GM12878 (cell line): ENCODE data around the gene SLC35E3. TPM values are rescaled to one million over a fixed set of nuclear protein-coding genes. Genes with fewer than 3 reads are reported as not detected.

Experiments
- ATAC-seq: fragments of 200-7000 bp; cut with Tn5 transposase; 3 replicates; pipeline ENCODE4 v1.9.1; 2020; ENCODE audit warnings: mild to moderate bottlenecking, moderate library complexity
- BruUV-seq: library from RNA; stranded (reverse); fragments of 400-500 nt; replicated peaks from 2 replicates; lab custom pipeline; 2021; lab: Mats Ljungman, UMichigan
- CTCF ChIA-PET: fragments of 300-600 bp; sonication (Branson Sonifier 250); formaldehyde crosslinking; extraction: SDS; loops from one replicate; lab custom pipeline; 2021; ENCODE audit warnings: inconsistent platforms; lab: Yijun Ruan, JAX
- POLR2A ChIA-PET: fragments of 350-600 bp; formaldehyde crosslinking; extraction: SDS; loops from one replicate; lab custom pipeline; 2021; ENCODE audit warnings: inconsistent platforms; lab: Charles Lee
- RAD21 ChIA-PET: fragments of 300-600 bp; sonication (Branson Sonifier 250); formaldehyde crosslinking; loops from one replicate; lab custom pipeline; 2023; ENCODE audit warnings: antibody characterized with exemption; ENCODE audit not compliant: unreplicated experiment; lab: Charles Lee
- SMC1A ChIA-PET: fragments of 300-600 bp; sonication (Branson Sonifier 250); formaldehyde crosslinking; loops from one replicate; lab custom pipeline; 2023; ENCODE audit not compliant: unreplicated experiment, uncharacterized antibody; lab: Charles Lee
- DNase-seq: peaks from one replicate; pipeline ENCODE4 v3.0.0-alpha.2; 2011; ENCODE audit warnings: low read depth, low spot score
- FAIRE-seq: peaks from 3 replicates; lab custom pipeline; 2011; peaks lifted over from hg19 to GRCh38; lab: Jason Lieb, UNC
- H2AFZ ChIP-seq: 2 replicates; pipeline ENCODE4 v1.6.0; 2011; ENCODE audit warnings: low read depth, low read length, control low read depth; ENCODE audit not compliant: control insufficient read depth
- H3K27ac ChIP-seq: 2 replicates; pipeline ENCODE4 v1.5.1; 2011; ENCODE audit warnings: control low read depth; ENCODE audit not compliant: control insufficient read depth, insufficient read depth
- H3K27me3 ChIP-seq, 2 experiments: replicated peaks in 1 of 2; 2 replicates each; pipeline versions ENCODE4 v1.6.0 to v1.6.1; 2011; ENCODE audit warnings: low read length in 1 of 2; ENCODE audit not compliant: control insufficient read depth in 2 of 2, insufficient read depth in 2 of 2
- H3K36me3 ChIP-seq, 2 experiments: 2 replicates each; pipeline ENCODE4 v1.5.1; 2011; ENCODE audit warnings: low read length in 1 of 2; ENCODE audit not compliant: control insufficient read depth in 2 of 2, insufficient read depth in 2 of 2
- H3K4me1 ChIP-seq: 2 replicates; pipeline ENCODE4 v1.6.1; 2011; ENCODE audit warnings: mild to moderate bottlenecking, low read length, moderate library complexity, mixed read lengths; ENCODE audit not compliant: control insufficient read depth, insufficient read depth
- H3K4me2 ChIP-seq: 2 replicates; pipeline ENCODE4 v1.6.0; 2011; ENCODE audit warnings: control low read depth; ENCODE audit not compliant: control insufficient read depth, insufficient read depth
- H3K4me3 ChIP-seq: fragments of 200-600 bp; sonication (generic); 2 replicates; pipeline ENCODE4 v1.5.1; 2016
- H3K79me2 ChIP-seq: 2 replicates; pipeline ENCODE4 v1.6.0; 2011; ENCODE audit warnings: low read length; ENCODE audit not compliant: control insufficient read depth, insufficient read depth
- H3K9ac ChIP-seq: 2 replicates; pipeline ENCODE4 v1.8.0; 2011; ENCODE audit warnings: low read length, control low read depth, mixed read lengths; ENCODE audit not compliant: control insufficient read depth, insufficient read depth
- H3K9me3 ChIP-seq: replicated peaks from 3 replicates; pipeline ENCODE4 v1.5.1; 2011; ENCODE audit warnings: mild to moderate bottlenecking, low read length; ENCODE audit not compliant: control insufficient read depth, insufficient read depth
- H4K20me1 ChIP-seq: 2 replicates; pipeline ENCODE4 v1.6.0; 2011; ENCODE audit not compliant: control insufficient read depth, insufficient read depth
- BHLHE40 ChIP-seq, 2 experiments: fragments of 450-650 bp in 1 of 2; IDR thresholded peaks; 2 replicates each; pipeline ENCODE4 v1.6.1; 2011 to 2017; ENCODE audit warnings: low read depth in 2 of 2, borderline replicate concordance in 1 of 2, improper control_type of control experiment in 1 of 2, low read length in 1 of 2, mild to moderate bottlenecking in 1 of 2
- BMI1 ChIP-seq: fragments of 450-650 bp; IDR thresholded peaks from 2 replicates; pipeline ENCODE4 v1.6.1; 2016; ENCODE audit warnings: mild to moderate bottlenecking, moderate library complexity, borderline replicate concordance
- CHD2 ChIP-seq: IDR thresholded peaks from 2 replicates; pipeline ENCODE4 v1.6.1; 2011; ENCODE audit warnings: low read depth, low read length, improper control_type of control experiment, borderline replicate concordance
- CREM ChIP-seq: IDR thresholded peaks from 2 replicates; pipeline ENCODE4 v1.6.1; 2014; ENCODE audit warnings: antibody characterized with exemption, low read depth
- EP300 ChIP-seq, 2 experiments: fragments of 150-350 bp in 1 of 2; IDR thresholded peaks; 2 replicates each; pipeline ENCODE4 v1.6.1; 2011 to 2012; ENCODE audit warnings: low read depth in 2 of 2, low read length in 2 of 2, borderline replicate concordance in 1 of 2, improper control_type of control experiment in 1 of 2, inconsistent platforms in 1 of 2; ENCODE audit not compliant: control insufficient read depth in 1 of 2
- ETV6 ChIP-seq, 2 experiments: fragments of 450-650 bp in 1 of 2; IDR thresholded peaks in 1 of 2; conservative IDR thresholded peaks in 1 of 2; 2 replicates each; pipeline ENCODE4 v1.6.1; 2014; ENCODE audit warnings: antibody characterized with exemption in 1 of 2, borderline replicate concordance in 1 of 2, low read depth in 1 of 2, mild to moderate bottlenecking in 1 of 2, moderate library complexity in 1 of 2
- FOS ChIP-seq: IDR thresholded peaks from 3 replicates; pipeline ENCODE4 v1.6.1; 2011; ENCODE audit warnings: borderline replicate concordance; ENCODE audit not compliant: insufficient read length; ENCODE audit errors: extremely low read depth
- MEF2B ChIP-seq: fragments of 450-650 bp; IDR thresholded peaks from 2 replicates; pipeline ENCODE4 v1.6.1; 2018; ENCODE audit warnings: mild to moderate bottlenecking, moderate library complexity; ENCODE audit not compliant: partially characterized antibody, poor library complexity, severe bottlenecking
- NRF1 ChIP-seq: conservative IDR thresholded peaks from 2 replicates; pipeline ENCODE4 v1.6.1; 2011; ENCODE audit warnings: mild to moderate bottlenecking, low read depth, low read length, improper control_type of control experiment
- TARDBP ChIP-seq: IDR thresholded peaks from 2 replicates; pipeline ENCODE4 v1.6.1; 2016; ENCODE audit warnings: borderline replicate concordance
- ZNF207 ChIP-seq: fragments of 450-650 bp; IDR thresholded peaks from 2 replicates; pipeline ENCODE4 v1.6.1; 2014; ENCODE audit warnings: antibody characterized with exemption, mild to moderate bottlenecking, borderline replicate concordance
- WGBS: methylation state at CpG from one replicate; pipeline ENCODE4 v1.1.6; 2016; ENCODE audit warnings: low lambda C conversion rate; ENCODE audit not compliant: insufficient replicate concordance, insufficient coverage; ENCODE audit errors: missing lambda C conversion rate; 5-methylcytosine and 5-hydroxymethylcytosine counted together
- in situ Hi-C: fragments of 300-500 bp; cut with MboI; formaldehyde crosslinking; loops from 9 replicates; pipeline ENCODE4 v1.14.3; 2018; ENCODE audit warnings: mixed read lengths
- intact Hi-C: fragments of 100-400 bp; cut with micrococcal nuclease; formaldehyde crosslinking; loops from one replicate; pipeline ENCODE4 v1.14.2; 2022; ENCODE audit not compliant: unreplicated experiment
- polyA plus RNA-seq, 11 experiments: library from polyadenylated mRNA; depleted of rRNA in 4 of 11; unstranded in 6 of 11; stranded (reverse) in 5 of 11; fragments of >200 nt; fragmentation: Nextera tagmentation in 4 of 11; fragmentation: Illumina TruSeq in 1 of 11; extraction: Ambion mirVana in 4 of 11; extraction: Trizol in 1 of 11; gene quantifications; 1 replicate in 1 of 11; 2 replicates in 10 of 11; pipeline versions ENCODE4 v1.2.1 to v1.2.3, GENCODE V29; 2011 to 2016; ENCODE audit warnings: inconsistent platforms in 2 of 11, missing spikeins in 2 of 11, low read depth in 1 of 11
- total RNA-seq, 4 experiments: library from RNA; depleted of rRNA in 3 of 4; stranded (reverse); fragments of >200 nt in 3 of 4; fragmentation: Illumina TruSeq in 1 of 4; extraction: Trizol in 1 of 4; gene quantifications; 2 replicates each; pipeline versions ENCODE4 v1.2.1 to v1.2.3, GENCODE V29; 2013 to 2021
- TF ChIP-seq, protein P1 (sequence below): fragments of 150-350 bp; IDR thresholded peaks from 2 replicates; pipeline ENCODE4 v1.6.1; 2016; ENCODE audit warnings: low read depth, low read length
- TF ChIP-seq, protein P2 (sequence below): fragments of 450-650 bp; formaldehyde crosslinking; IDR thresholded peaks from 2 replicates; pipeline ENCODE4 v1.4.0; 2022; ENCODE audit warnings: mild to moderate bottlenecking, moderate library complexity

The SLC35E3 gene
- total and polyA plus RNA-seq, 10 of the 15 experiments (the other 5 are each of a cell fraction or from before 2014, with no cell fraction given) = 3.6 to 19.8 (median 6.1) TPM

DNA sequence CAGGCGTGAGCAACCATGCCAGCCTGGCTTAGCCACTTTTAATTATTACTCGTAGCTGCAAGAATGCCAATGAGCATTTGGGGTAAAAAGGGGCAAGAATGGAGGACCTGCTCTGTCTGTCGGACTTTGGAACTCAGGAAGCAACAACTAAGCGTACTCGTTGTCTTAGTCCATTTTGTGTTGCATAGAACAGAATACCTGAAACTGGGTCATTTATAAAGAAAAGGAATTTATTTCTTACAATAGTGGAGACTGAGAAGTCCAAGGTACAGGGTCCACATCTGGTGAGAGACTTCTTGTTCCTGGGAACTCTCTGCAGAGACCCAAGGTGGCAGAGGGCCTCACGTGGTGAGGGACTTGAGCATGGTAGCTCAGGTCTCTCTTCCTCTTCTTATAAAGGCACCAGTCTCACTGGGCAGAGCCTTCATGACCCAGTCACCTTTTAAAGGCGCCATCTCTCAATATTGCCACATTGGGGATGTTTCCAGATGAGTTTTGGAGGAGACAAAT lies 29.2 kb downstream of the SLC35E3 start:
- H3K4me2 ChIP-seq = no peak overlapping the region
- ATAC-seq = no peak
- CTCF ChIA-PET = interaction anchor here (0.6 kb wide), 1 partner anchor 294 kb away, joined by 3 read pairs; no protein-coding TSS in a partner anchor

More for the DNA sequence above, 29.2 kb downstream of the SLC35E3 start:
- no peaks in the 10 kb centered on the region for H3K27me3 ChIP-seq
- in situ Hi-C loops (no loop called here), intact Hi-C loops (no loop called here)
- H3K79me2 ChIP-seq = no peaks in the 10 kb centered on the region
- TF ChIP-seq, protein P1, sequence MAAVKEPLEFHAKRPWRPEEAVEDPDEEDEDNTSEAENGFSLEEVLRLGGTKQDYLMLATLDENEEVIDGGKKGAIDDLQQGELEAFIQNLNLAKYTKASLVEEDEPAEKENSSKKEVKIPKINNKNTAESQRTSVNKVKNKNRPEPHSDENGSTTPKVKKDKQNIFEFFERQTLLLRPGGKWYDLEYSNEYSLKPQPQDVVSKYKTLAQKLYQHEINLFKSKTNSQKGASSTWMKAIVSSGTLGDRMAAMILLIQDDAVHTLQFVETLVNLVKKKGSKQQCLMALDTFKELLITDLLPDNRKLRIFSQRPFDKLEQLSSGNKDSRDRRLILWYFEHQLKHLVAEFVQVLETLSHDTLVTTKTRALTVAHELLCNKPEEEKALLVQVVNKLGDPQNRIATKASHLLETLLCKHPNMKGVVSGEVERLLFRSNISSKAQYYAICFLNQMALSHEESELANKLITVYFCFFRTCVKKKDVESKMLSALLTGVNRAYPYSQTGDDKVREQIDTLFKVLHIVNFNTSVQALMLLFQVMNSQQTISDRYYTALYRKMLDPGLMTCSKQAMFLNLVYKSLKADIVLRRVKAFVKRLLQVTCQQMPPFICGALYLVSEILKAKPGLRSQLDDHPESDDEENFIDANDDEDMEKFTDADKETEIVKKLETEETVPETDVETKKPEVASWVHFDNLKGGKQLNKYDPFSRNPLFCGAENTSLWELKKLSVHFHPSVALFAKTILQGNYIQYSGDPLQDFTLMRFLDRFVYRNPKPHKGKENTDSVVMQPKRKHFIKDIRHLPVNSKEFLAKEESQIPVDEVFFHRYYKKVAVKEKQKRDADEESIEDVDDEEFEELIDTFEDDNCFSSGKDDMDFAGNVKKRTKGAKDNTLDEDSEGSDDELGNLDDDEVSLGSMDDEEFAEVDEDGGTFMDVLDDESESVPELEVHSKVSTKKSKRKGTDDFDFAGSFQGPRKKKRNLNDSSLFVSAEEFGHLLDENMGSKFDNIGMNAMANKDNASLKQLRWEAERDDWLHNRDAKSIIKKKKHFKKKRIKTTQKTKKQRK = no peak
- TF ChIP-seq NRF1 = no peak
- TF ChIP-seq TARDBP = no peak
- TF ChIP-seq FOS = no peak
- TF ChIP-seq MEF2B = no peak
- no peak for TF ChIP-seq CHD2
- TF ChIP-seq ZNF207 = no peak
- TF ChIP-seq, protein P2, sequence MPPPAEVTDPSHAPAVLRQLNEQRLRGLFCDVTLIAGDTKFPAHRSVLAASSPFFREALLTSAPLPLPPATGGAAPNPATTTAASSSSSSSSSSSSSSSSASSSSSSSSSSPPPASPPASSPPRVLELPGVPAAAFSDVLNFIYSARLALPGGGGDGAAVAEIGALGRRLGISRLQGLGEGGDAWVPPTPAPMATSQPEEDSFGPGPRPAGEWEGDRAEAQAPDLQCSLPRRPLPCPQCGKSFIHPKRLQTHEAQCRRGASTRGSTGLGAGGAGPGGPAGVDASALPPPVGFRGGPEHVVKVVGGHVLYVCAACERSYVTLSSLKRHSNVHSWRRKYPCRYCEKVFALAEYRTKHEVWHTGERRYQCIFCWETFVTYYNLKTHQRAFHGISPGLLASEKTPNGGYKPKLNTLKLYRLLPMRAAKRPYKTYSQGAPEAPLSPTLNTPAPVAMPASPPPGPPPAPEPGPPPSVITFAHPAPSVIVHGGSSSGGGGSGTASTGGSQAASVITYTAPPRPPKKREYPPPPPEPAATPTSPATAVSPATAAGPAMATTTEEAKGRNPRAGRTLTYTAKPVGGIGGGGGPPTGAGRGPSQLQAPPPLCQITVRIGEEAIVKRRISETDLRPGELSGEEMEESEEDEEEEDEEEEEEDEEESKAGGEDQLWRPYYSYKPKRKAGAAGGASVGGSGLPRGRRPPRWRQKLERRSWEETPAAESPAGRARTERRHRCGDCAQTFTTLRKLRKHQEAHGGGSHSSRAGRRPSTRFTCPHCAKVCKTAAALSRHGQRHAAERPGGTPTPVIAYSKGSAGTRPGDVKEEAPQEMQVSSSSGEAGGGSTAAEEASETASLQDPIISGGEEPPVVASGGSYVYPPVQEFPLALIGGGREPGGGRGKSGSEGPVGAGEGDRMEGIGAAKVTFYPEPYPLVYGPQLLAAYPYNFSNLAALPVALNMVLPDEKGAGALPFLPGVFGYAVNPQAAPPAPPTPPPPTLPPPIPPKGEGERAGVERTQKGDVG (CRISPR knock-in tag) = no peak
- no peak for TF ChIP-seq EP300 (IDR thresholded peaks at IDR 0.05; ENCODE audit: borderline replicate concordance in 1 of 2, control insufficient read depth in 1 of 2, low read depth in 2 of 2, low read length in 2 of 2)
- TF ChIP-seq BMI1 = no peak
- no peak for TF ChIP-seq ETV6 (conservative IDR thresholded peaks at IDR 0.05 in 1 of 2, IDR thresholded peaks at IDR 0.05 in 1 of 2; ENCODE audit: borderline replicate concordance in 1 of 2, low read depth in 1 of 2)
- no peak for TF ChIP-seq CREM
- no peak for TF ChIP-seq BHLHE40 (IDR thresholded peaks at IDR 0.05; ENCODE audit: borderline replicate concordance in 1 of 2, low read depth in 2 of 2, low read length in 1 of 2)
- no peaks in the 10 kb centered on the region for H4K20me1 ChIP-seq
- WGBS = 83% methylated on average over 7 of the region's 7 CpGs
- H3K4me3 ChIP-seq = no peak overlapping the region
- H3K36me3 ChIP-seq = no peaks in the 10 kb centered on the region
- no peak overlapping the region for H2AFZ ChIP-seq
- no TSS peak for BruUV-seq
- no peaks in the 10 kb centered on the region for H3K9me3 ChIP-seq
- peaks cover 6% of the 10 kb centered on the region; the same call in 1 of the 2 replicates for H3K4me1 ChIP-seq
- FAIRE-seq (no peak), DNase-seq (no peak)
- no peak overlapping the region for H3K9ac ChIP-seq
- ChIA-PET RAD21 (no interaction called here), SMC1A (no interaction called here), POLR2A (interaction anchor here (0.8 kb wide), 1 partner anchor 9 kb away, joined by 5 read pairs; no protein-coding TSS in a partner anchor)
- H3K27ac ChIP-seq = no peak overlapping the region
